Skin epidermis (tissue), 12 donors: ENCODE measurements around the gene CLASP1.

Experiments used
- H3K27ac ChIP-seq, 21 experiments: fragments of 200-600 bp; sonication (generic) in 11 of 21; one replicate each; pipeline ENCODE4 v1.5.0; 2020; ENCODE audit warnings: mild to moderate bottlenecking in 3 of 21, inconsistent platforms in 2 of 21, moderate library complexity in 2 of 21
- H3K4me3 ChIP-seq, 7 experiments: fragments of 200-600 bp; sonication (generic) in 2 of 7; one replicate each; pipeline ENCODE4 v1.5.0; 2020; ENCODE audit warnings: inconsistent platforms in 2 of 7, mild to moderate bottlenecking in 2 of 7, moderate library complexity in 1 of 7

The CLASP1 gene

GRCh38 chr2:121368155-121368554, 281.1 kb downstream of the CLASP1 start:
- H3K4me3 ChIP-seq = no peak overlapping the region

GRCh38 chr2:121367246-121367900, 281.9 kb downstream of the CLASP1 start:
- Histone ChIP-seq H3K4me3 (no peak overlapping the region), H3K27ac (no peak overlapping the region)

More at GRCh38 chr2:121368155-121368554, 281.1 kb downstream of the CLASP1 start:
- H3K27ac ChIP-seq = no peak overlapping the region

GRCh38 chr2:121366040-121366439, 283.2 kb downstream of the CLASP1 start:
- Histone ChIP-seq H3K27ac (no peak overlapping the region), H3K4me3 (no peak overlapping the region)

GRCh38 chr2:121365061-121365460, 284.2 kb downstream of the CLASP1 start:
- Histone ChIP-seq H3K27ac (peak overlapping the region in 2 of 21 experiments; percentile 12 to 21), H3K4me3 (no peak overlapping the region)

GRCh38 chr2:121363632-121364420, 285.4 kb downstream of the CLASP1 start:
- no peak overlapping the region for H3K4me3 ChIP-seq
- peak overlapping the region in 8 of 21 experiments; percentile 8 to 66 (median 50) for H3K27ac ChIP-seq

- Histone ChIP-seq H3K4me3 (no peak overlapping the region), H3K27ac (peak overlapping the region in 5 of 21 experiments; percentile 22 to 66 (median 52))
These were observed 286.5 kb downstream of the CLASP1 start for GRCh38 chr2:121362774-121363173.

- peak overlapping the region in 3 of 21 experiments; percentile 6 to 66 (median 9) for H3K27ac ChIP-seq
- no peak overlapping the region for H3K4me3 ChIP-seq
These were observed 287.0 kb downstream of the CLASP1 start for GRCh38 chr2:121362226-121362625.

GRCh38 chr2:121360566-121361300, 288.5 kb downstream of the CLASP1 start:
- Histone ChIP-seq H3K4me3 (no peak overlapping the region), H3K27ac (peak overlapping the region in 2 of 21 experiments; percentile 14 to 21)

GRCh38 chr2:121359716-121360565, 289.3 kb downstream of the CLASP1 start:
- peak overlapping the region in 1 of 21 experiments; percentile 21 for H3K27ac ChIP-seq

GRCh38 chr2:121359170-121359569, 290.1 kb downstream of the CLASP1 start:
- H3K4me3 ChIP-seq = no peak overlapping the region
- no peak overlapping the region for H3K27ac ChIP-seq

More at GRCh38 chr2:121359716-121360565, 289.3 kb downstream of the CLASP1 start:
- H3K4me3 ChIP-seq = no peak overlapping the region

- Histone ChIP-seq H3K27ac (no peak overlapping the region), H3K4me3 (no peak overlapping the region)
These were observed 291.0 kb downstream of the CLASP1 start for GRCh38 chr2:121358291-121358690.

GRCh38 chr2:121356058-121356640, 293.1 kb downstream of the CLASP1 start:
- H3K27ac ChIP-seq = no peak overlapping the region

GRCh38 chr2:121355488-121355887, 293.8 kb downstream of the CLASP1 start:
- no peak overlapping the region for H3K4me3 ChIP-seq
- peak overlapping the region in 1 of 21 experiments; percentile 14 for H3K27ac ChIP-seq

More at GRCh38 chr2:121356058-121356640, 293.1 kb downstream of the CLASP1 start:
- H3K4me3 ChIP-seq = no peak overlapping the region

GRCh38 chr2:121351521-121352318, 297.5 kb downstream of the CLASP1 start:
- no peak overlapping the region for H3K27ac ChIP-seq
- no peak overlapping the region for H3K4me3 ChIP-seq

GRCh38 chr2:121350890-121351289, 298.4 kb downstream of the CLASP1 start:
- Histone ChIP-seq H3K4me3 (no peak overlapping the region), H3K27ac (no peak overlapping the region)

- Histone ChIP-seq H3K4me3 (no peak overlapping the region), H3K27ac (peak overlapping the region in 2 of 21 experiments; percentile 12 to 22)
These were observed 298.9 kb downstream of the CLASP1 start for GRCh38 chr2:121350402-121350775.

GRCh38 chr2:121349721-121350401, 299.4 kb downstream of the CLASP1 start:
- no peak overlapping the region for H3K27ac ChIP-seq
- no peak overlapping the region for H3K4me3 ChIP-seq
